Liver (tissue), 3 donors: ENCODE measurements around the gene EEFSEC.

Experiments used
- ATF3 ChIP-seq: IDR thresholded peaks from 2 replicates; pipeline ENCODE4 v1.6.1; 2016; ENCODE audit warnings: antibody characterized with exemption
- CTCF ChIP-seq: fragments of 150-350 bp; IDR thresholded peaks from 2 replicates; pipeline ENCODE4 v1.5.1; 2017; ENCODE audit warnings: improper control_type of control experiment, low read depth, low read length; ENCODE audit not compliant: missing input control
- JUND ChIP-seq, 2 donors: IDR thresholded peaks; 2 replicates each; pipeline ENCODE4 v1.6.1; 2016; ENCODE audit warnings: antibody characterized with exemption in 2 of 2
- MAX ChIP-seq: IDR thresholded peaks from 2 replicates; pipeline ENCODE4 v1.6.1; 2016; ENCODE audit warnings: antibody characterized with exemption
- NR2F2 ChIP-seq: IDR thresholded peaks from 2 replicates; pipeline ENCODE4 v1.6.1; 2016; ENCODE audit warnings: antibody characterized with exemption
- RAD21 ChIP-seq, 2 donors: IDR thresholded peaks; 2 replicates each; pipeline ENCODE4 v1.6.1; 2016; ENCODE audit warnings: antibody characterized with exemption in 2 of 2, mild to moderate bottlenecking in 2 of 2
- REST ChIP-seq: IDR thresholded peaks from 2 replicates; pipeline ENCODE4 v1.6.1; 2016; ENCODE audit warnings: antibody characterized with exemption, mild to moderate bottlenecking
- RXRA ChIP-seq, 2 donors: IDR thresholded peaks; 2 replicates each; pipeline ENCODE4 v1.6.1; 2017 to 2018; ENCODE audit warnings: antibody characterized with exemption in 2 of 2, mild to moderate bottlenecking in 1 of 2
- SP1 ChIP-seq: IDR thresholded peaks from 2 replicates; pipeline ENCODE4 v1.6.1; 2018; ENCODE audit warnings: antibody characterized with exemption, mild to moderate bottlenecking
- TAF1 ChIP-seq: conservative IDR thresholded peaks from 2 replicates; pipeline ENCODE4 v1.6.1; 2016; ENCODE audit warnings: antibody characterized with exemption, mild to moderate bottlenecking
- YY1 ChIP-seq: IDR thresholded peaks from 2 replicates; pipeline ENCODE4 v1.6.1; 2016; ENCODE audit warnings: antibody characterized with exemption, mild to moderate bottlenecking
- ZBTB33 ChIP-seq: IDR thresholded peaks from 2 replicates; pipeline ENCODE4 v1.6.1; 2016; ENCODE audit warnings: antibody characterized with exemption
- donor health status: healthy.
- donor health status: healthy.

GRCh38 chr3:128113817-128114794 lies 39.2 kb upstream of the EEFSEC start:
- no peak for TF ChIP-seq NR2F2
- no peak for TF ChIP-seq RXRA (IDR thresholded peaks at IDR 0.05)
- TF ChIP-seq CTCF = no peak
- no peak for TF ChIP-seq RAD21 (IDR thresholded peaks at IDR 0.05)
- no peak for TF ChIP-seq ZBTB33
- no peak for TF ChIP-seq SP1
- TF ChIP-seq TAF1 = no peak
- no peak for TF ChIP-seq MAX
- TF ChIP-seq JUND (IDR thresholded peaks at IDR 0.05) = no peak
- no peak for TF ChIP-seq ATF3
- no peak for TF ChIP-seq REST
- no peak for TF ChIP-seq YY1
